Measurements from ENCODE around the gene C17orf100. TPM values are rescaled to one million over a fixed set of nuclear protein-coding genes. Genes with fewer than 3 reads are reported as not detected.

C17orf100 gene
- total and polyA plus RNA-seq, 4 donors, result 0.56 to 33.2 (median 2.7) TPM

DNA sequence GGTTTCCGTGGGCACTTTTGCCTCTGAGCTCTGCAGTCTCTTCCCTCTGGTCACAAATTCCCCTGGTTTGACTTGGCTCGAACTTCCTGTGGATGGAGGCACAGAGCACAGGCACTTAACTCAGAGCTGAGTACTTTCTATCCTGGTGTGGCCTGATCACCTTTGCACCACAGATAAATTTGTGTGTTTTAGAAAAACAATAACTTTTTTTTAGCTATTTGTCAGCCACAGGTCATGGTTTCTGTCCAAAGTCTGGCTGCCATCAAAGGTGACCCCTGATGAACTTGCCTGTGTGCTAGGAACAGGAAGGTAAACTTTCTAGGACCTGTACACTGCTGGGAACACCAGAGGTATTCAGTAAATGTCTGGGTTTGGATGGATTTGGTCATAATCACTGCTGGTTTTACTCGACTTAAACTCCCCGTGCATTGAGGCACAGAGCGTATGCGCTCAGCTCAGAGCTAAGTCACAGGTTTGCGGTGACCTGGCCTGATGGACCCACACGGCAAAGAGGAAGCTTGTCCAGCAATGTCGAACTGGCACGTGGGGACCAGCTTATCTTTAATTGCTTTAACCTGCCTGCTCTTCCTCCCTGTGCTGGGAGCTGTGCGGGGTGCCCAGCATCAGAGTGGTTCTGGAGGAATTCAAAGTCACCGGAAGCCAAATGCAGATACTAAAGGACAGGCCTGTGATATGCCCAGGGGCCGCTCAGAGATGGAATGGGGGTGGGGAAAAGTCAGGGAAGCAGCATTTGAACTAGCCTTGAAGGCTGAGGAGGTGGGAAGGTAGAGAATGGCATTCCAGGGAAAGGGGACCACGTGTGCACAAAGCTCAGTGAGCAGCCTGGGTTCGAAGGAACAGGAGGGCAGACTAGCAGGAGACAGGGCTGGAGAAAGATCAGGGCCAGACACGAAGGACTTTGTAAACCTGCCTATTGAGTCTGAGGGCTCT lies 48.7 kb downstream of the C17orf100 start:
- 34% methylated on average over 16 of the region's 16 CpGs for WGBS
- no peak for TF ChIP-seq TAF1 (conservative IDR thresholded peaks at IDR 0.05)
- TF ChIP-seq FOXA1 (IDR thresholded peaks at IDR 0.05), result peak; percentile 86
- peak; percentile 92 for TF ChIP-seq YY1 (IDR thresholded peaks at IDR 0.05)
- peak; percentile 98 to 99 for TF ChIP-seq HNF4A (conservative IDR thresholded peaks at IDR 0.05)
- TF ChIP-seq, protein P1, sequence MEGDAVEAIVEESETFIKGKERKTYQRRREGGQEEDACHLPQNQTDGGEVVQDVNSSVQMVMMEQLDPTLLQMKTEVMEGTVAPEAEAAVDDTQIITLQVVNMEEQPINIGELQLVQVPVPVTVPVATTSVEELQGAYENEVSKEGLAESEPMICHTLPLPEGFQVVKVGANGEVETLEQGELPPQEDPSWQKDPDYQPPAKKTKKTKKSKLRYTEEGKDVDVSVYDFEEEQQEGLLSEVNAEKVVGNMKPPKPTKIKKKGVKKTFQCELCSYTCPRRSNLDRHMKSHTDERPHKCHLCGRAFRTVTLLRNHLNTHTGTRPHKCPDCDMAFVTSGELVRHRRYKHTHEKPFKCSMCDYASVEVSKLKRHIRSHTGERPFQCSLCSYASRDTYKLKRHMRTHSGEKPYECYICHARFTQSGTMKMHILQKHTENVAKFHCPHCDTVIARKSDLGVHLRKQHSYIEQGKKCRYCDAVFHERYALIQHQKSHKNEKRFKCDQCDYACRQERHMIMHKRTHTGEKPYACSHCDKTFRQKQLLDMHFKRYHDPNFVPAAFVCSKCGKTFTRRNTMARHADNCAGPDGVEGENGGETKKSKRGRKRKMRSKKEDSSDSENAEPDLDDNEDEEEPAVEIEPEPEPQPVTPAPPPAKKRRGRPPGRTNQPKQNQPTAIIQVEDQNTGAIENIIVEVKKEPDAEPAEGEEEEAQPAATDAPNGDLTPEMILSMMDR (IDR thresholded peaks at IDR 0.05; ENCODE audit: low read depth, low read length, missing input control), result no peak
- peak; percentile 99 for TF ChIP-seq SP1 (IDR thresholded peaks at IDR 0.05)
- TF ChIP-seq, protein P2, sequence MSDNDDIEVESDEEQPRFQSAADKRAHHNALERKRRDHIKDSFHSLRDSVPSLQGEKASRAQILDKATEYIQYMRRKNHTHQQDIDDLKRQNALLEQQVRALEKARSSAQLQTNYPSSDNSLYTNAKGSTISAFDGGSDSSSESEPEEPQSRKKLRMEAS (IDR thresholded peaks at IDR 0.05), result peak; percentile 92
- peak; percentile 99 to 100 for TF ChIP-seq RXRA (IDR thresholded peaks at IDR 0.05)
- TF ChIP-seq HNF4G (IDR thresholded peaks at IDR 0.05), result peak; percentile 96
- TF ChIP-seq, protein P3, sequence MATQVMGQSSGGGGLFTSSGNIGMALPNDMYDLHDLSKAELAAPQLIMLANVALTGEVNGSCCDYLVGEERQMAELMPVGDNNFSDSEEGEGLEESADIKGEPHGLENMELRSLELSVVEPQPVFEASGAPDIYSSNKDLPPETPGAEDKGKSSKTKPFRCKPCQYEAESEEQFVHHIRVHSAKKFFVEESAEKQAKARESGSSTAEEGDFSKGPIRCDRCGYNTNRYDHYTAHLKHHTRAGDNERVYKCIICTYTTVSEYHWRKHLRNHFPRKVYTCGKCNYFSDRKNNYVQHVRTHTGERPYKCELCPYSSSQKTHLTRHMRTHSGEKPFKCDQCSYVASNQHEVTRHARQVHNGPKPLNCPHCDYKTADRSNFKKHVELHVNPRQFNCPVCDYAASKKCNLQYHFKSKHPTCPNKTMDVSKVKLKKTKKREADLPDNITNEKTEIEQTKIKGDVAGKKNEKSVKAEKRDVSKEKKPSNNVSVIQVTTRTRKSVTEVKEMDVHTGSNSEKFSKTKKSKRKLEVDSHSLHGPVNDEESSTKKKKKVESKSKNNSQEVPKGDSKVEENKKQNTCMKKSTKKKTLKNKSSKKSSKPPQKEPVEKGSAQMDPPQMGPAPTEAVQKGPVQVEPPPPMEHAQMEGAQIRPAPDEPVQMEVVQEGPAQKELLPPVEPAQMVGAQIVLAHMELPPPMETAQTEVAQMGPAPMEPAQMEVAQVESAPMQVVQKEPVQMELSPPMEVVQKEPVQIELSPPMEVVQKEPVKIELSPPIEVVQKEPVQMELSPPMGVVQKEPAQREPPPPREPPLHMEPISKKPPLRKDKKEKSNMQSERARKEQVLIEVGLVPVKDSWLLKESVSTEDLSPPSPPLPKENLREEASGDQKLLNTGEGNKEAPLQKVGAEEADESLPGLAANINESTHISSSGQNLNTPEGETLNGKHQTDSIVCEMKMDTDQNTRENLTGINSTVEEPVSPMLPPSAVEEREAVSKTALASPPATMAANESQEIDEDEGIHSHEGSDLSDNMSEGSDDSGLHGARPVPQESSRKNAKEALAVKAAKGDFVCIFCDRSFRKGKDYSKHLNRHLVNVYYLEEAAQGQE (IDR thresholded peaks at IDR 0.05), result peak; percentile 77
- TF ChIP-seq NR2F2 (IDR thresholded peaks at IDR 0.05), result peak; percentile 96
- peak; percentile 45 to 72 for TF ChIP-seq EGR1 (IDR thresholded peaks at IDR 0.05; ENCODE audit: low read depth in 2 of 2)
- TF ChIP-seq, protein P4, sequence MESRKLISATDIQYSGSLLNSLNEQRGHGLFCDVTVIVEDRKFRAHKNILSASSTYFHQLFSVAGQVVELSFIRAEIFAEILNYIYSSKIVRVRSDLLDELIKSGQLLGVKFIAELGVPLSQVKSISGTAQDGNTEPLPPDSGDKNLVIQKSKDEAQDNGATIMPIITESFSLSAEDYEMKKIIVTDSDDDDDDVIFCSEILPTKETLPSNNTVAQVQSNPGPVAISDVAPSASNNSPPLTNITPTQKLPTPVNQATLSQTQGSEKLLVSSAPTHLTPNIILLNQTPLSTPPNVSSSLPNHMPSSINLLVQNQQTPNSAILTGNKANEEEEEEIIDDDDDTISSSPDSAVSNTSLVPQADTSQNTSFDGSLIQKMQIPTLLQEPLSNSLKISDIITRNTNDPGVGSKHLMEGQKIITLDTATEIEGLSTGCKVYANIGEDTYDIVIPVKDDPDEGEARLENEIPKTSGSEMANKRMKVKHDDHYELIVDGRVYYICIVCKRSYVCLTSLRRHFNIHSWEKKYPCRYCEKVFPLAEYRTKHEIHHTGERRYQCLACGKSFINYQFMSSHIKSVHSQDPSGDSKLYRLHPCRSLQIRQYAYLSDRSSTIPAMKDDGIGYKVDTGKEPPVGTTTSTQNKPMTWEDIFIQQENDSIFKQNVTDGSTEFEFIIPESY (IDR thresholded peaks at IDR 0.05), result peak; percentile 95
- TF ChIP-seq, protein P5, sequence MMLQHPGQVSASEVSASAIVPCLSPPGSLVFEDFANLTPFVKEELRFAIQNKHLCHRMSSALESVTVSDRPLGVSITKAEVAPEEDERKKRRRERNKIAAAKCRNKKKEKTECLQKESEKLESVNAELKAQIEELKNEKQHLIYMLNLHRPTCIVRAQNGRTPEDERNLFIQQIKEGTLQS (IDR thresholded peaks at IDR 0.05), result peak; percentile 88
- peak; percentile 55 to 68 for TF ChIP-seq RAD21 (IDR thresholded peaks at IDR 0.05)
- TF ChIP-seq JUND (IDR thresholded peaks at IDR 0.05), result peak; percentile 85 to 91
- peak; percentile 66 for TF ChIP-seq FOXA2 (IDR thresholded peaks at IDR 0.05)
- TF ChIP-seq GABPA (IDR thresholded peaks at IDR 0.05 in 1 of 2, conservative IDR thresholded peaks at IDR 0.05 in 1 of 2), result peak in 1 of 2 donors; percentile 69
- no peaks in the 10 kb centered on the region for H3K27me3 ChIP-seq (ENCODE audit: control insufficient read depth in 4 of 4, insufficient read depth in 4 of 4, low read length in 3 of 4)
- H3K36me3 ChIP-seq (ENCODE audit: control insufficient read depth in 4 of 4, insufficient read depth in 3 of 4, low read depth in 1 of 4, low read length in 3 of 4), result peaks cover 4 to 38% (median 28%) of the 10 kb centered on the region in 4 donors
- peaks cover 31 to 71% (median 63%) of the 10 kb centered on the region in 4 donors for H3K4me1 ChIP-seq (ENCODE audit: control insufficient read depth in 4 of 4, insufficient read depth in 4 of 4, low read length in 3 of 4)
- H3K4me3 ChIP-seq (ENCODE audit: low read depth in 1 of 3, low read length in 3 of 3), result no peak overlapping the region
- peak overlapping the region; percentile 29 to 55 for H3K9ac ChIP-seq (ENCODE audit: low read depth in 1 of 2, low read length in 2 of 2)
- no peaks in the 10 kb centered on the region for H3K9me3 ChIP-seq (ENCODE audit: control insufficient read depth in 4 of 4, low read length in 3 of 4)
- no peak for DNase-seq (ENCODE audit: low spot score)
- peak overlapping the region; percentile 89 to 97 for H3K27ac ChIP-seq (ENCODE audit: low read depth in 1 of 2, low read length in 2 of 2)
